ENCODE results near the gene C6orf141.
"Not testable (repeated sequence)": the region's sequence is repeated elsewhere in the genome, so short reads cannot be mapped to it uniquely, and the experiment has no call there.

The C6orf141 gene

GRCh38 chr6:49579649-49580048 is 29.2 kb downstream of the C6orf141 start:
- DNase-seq: no peak

- no peak for DNase-seq
Observed at GRCh38 chr6:49582529-49582928, 32.1 kb downstream of the C6orf141 start.

- DNase-seq: not testable (repeated sequence)
Observed at GRCh38 chr6:49587262-49587661, 36.8 kb downstream of the C6orf141 start.
